Measurements from ENCODE around the gene UBAC2.

- TF ChIP-seq, protein P1, sequence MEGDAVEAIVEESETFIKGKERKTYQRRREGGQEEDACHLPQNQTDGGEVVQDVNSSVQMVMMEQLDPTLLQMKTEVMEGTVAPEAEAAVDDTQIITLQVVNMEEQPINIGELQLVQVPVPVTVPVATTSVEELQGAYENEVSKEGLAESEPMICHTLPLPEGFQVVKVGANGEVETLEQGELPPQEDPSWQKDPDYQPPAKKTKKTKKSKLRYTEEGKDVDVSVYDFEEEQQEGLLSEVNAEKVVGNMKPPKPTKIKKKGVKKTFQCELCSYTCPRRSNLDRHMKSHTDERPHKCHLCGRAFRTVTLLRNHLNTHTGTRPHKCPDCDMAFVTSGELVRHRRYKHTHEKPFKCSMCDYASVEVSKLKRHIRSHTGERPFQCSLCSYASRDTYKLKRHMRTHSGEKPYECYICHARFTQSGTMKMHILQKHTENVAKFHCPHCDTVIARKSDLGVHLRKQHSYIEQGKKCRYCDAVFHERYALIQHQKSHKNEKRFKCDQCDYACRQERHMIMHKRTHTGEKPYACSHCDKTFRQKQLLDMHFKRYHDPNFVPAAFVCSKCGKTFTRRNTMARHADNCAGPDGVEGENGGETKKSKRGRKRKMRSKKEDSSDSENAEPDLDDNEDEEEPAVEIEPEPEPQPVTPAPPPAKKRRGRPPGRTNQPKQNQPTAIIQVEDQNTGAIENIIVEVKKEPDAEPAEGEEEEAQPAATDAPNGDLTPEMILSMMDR (IDR thresholded peaks at IDR 0.05; ENCODE audit: poor library complexity), result no peak
- TF ChIP-seq EZH2 (IDR thresholded peaks at IDR 0.05; ENCODE audit: borderline replicate concordance), result no peak
- no peak for TF ChIP-seq EZH2phosphoT487 (IDR thresholded peaks at IDR 0.05; ENCODE audit: low read depth, severe bottlenecking, unreplicated experiment)
These were observed 203.5 kb downstream of the UBAC2 start for GRCh38 chr13:99404005-99404755.

All from hepatocyte (in vitro differentiated cells).